Activated naive CD4-positive, alpha-beta T cell treated with Interleukin-2 at 50 U/mL for 16 hours (primary cell): ENCODE results near the gene PCLAF.
"Not testable (repeated sequence)": the region's sequence is repeated elsewhere in the genome, so short reads cannot be mapped to it uniquely, and the experiment has no call there.

Experiments
- DNase-seq: peaks from one replicate; pipeline ENCODE4 v3.0.0-alpha.2; 2020

Gene PCLAF

DNA sequence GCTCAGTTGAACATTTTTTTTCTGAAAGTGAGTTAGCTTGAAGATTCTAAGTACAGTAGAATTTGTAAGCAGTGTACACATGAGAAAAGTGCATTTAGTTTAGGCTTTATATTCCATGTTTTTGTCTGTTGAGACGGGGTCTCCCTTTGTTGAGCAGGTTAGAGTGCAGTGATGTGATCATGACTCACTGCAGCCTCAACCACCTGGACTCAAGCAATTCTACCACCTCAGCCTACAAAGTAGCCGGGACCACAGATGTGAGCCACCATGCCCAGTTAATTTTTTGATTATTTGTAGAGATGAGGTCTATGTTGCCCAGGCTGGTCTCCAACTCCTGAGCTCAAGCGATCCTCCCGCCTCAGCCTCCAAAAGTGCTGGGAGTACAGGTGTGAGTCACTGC lies 20.0 kb downstream of the PCLAF start:
- DNase-seq = no peak

DNA sequence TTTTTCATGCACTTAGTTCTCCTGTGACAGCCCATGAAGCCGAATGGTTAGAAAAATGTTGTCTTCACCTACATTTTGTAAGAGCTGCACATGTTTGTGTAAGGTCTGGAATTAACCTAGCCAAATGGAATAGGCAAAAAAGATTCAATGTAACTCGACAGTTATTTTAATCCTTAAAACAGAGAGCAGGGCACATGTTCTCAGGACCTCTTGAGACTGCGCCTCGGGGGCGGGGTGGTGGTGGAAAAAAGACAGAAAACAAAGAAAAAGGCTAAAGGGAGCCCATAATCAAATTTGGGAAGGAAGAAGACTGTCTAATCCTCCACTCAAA lies 24.6 kb downstream of the PCLAF start:
- DNase-seq = no peak

DNA sequence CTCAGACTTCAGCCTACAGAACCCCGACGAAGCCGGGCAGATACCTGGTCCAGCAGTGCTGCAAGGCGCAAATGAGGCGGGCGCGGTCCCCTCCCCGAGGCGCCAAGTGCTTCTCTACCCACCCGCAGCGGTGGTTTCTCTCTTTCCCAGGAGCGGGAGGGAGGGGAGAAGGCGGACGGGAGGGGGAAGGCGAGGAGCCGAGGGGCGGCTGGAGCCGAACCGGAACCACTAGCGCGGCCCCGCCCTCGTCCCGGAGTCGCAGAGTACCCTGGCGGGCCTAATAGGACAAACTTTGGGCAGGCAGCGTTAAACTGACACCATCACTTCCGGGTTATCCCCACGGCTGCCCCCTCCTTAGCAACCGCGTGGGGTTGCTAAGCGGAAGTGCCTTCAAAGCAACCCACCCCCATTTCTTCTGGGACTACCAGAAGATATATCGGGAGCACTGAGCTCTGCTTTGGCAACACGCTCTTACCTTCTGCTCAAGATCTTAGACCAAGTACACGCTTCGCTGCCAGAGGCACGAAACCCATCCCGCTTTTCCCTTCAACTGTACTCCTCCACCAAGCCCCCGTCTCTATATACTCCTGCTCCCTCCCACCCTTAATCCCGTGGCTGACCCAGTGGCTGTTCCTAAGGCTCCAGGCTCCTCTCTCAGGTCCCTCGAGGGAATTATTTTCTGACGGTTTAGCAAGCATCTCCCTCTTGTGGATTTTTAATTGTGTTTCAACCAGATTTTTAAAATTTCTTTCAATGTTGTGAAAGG lies 25.1 kb downstream of the PCLAF start, which contains the start of gene CSNK1G1:
CSNK1G1 (minus strand) TSS at position 230 of the 766 bp plus-strand sequence. CDS start 55,674 bp downstream, outside the sequence.
- peak; percentile 95 for DNase-seq

DNA sequence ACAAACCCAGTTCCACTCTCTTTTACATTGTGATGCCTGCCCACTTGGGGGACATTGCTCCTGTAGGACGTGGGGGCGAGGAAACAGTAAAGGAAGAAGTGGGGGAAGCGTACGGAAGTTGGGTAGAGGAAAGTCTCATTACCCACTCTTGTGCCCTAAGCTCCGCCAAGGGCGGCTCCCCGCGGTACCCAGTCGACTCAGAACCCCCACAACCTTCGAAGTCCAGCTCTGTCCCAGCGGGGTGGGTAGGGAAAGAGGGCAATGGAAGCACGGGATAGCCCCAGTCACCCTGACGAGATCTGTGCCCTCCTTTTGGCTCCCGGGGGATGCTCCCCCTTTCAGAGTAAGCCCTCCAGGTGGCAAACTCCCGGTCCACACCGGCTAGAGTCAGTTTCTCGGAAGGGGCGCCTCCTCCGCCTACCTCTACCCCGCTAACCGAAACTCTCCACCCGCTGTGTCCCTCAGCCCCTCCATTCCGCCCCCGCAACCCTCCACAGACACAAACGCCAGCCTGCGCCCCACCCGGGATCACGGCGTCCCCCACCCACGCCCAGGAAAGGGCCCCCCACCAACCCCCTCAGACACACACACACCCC lies 25.8 kb downstream of the PCLAF start:
- DNase-seq = peak; percentile 23

DNA sequence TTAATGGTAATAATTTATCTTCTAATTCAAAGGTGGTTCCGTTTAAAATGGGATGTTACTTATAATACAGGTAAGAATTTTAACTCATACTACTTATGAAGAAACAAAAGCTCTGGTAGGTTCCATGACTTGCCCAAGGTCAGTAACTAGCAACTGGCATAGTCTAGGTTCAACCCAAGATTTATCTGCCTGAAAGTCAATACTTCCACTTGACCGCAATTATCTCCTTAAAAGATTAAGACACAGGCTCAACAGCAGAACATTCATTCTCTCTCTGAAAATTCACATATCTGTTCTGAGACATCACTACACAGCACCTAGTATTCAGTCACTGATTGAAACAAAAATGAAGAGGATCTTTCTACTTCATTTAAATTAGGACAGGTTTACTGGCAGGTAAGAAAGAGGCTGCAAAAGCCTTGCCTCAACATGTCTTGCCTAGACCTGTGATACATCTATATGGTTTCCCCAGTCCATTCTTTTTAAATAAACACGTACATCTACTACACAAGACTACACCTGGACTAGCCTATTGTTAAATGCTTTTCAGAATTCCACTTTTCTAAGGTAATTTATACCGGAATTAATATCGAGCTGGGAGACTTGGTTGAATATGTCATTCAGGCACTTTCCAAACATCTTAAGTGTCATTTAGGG lies 26.4 kb downstream of the PCLAF start:
- no peak for DNase-seq

DNA sequence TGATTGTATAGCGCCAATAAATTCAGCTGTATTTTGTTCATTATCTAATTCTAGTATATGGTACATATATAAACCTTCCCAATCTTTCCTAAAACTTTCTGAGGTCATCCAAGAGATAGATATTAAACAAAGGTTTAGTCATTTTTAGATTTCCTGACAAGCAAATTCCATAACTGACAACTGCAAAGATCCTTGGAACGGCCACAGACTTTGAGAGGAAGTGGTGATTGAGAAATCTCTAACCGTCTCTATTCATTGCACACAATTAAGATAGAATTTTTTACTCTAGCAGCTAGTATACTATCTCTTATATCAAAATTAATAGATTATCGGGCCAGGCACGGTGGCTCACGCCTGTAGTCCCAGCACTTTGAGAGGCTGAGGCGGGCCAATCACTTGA lies 30.0 kb downstream of the PCLAF start:
- no peak for DNase-seq

DNA sequence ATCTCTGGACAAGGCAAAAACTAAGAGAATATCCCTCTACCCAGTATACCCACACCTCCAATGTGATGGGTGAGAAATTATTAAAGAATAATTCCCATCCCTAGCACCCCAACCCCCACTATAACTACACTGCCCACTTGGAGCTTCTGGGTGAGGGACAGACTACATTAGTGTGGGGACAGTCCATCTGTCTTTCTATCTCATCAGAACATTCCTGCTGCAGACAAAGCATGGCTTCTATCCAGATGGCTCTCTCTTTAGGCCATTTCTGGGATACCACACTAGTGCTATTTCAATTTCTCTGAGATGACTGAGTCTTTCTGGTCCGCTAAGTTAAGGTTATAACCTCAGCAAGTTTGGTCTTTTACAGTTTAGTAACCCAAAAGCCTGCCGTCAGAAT lies 31.9 kb downstream of the PCLAF start:
- no peak for DNase-seq

DNA sequence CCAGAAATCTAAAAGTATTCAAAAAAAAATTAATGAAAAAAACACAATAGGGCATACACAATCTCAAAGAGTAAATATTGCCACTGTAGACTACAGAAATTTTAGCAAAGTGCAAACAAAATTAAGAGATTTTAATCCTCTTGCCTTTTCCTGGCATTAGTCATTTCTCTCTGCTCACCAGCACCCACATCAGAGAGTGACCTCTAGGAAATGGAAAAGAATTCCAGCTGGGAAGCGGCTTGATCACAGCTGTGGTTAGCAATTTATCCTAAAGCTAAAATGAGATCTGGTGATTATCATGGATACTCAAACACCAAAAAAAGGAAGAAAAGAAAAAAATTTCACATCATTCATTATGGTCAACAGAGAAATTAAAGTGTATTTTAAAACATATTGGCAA lies 32.8 kb downstream of the PCLAF start:
- DNase-seq = no peak

DNA sequence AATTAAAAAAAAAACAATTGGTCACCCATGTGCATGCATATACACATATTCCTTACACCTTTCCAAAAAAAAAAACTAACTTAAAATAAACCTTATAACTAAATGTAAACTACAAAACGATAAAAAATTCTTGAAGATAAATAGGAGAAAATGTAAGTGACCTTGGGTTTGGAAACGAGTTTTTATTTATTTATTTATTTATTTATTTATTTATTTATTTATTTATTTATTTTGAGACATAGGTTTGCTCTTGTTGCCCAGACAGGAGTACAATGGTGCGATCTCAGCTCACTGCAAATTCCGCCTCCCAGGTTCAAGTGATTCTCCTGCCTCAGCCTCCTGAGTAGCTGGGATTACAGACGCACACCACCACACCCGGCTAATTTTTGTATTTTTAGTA lies 35.0 kb downstream of the PCLAF start:
- DNase-seq = not testable (repeated sequence)

DNA sequence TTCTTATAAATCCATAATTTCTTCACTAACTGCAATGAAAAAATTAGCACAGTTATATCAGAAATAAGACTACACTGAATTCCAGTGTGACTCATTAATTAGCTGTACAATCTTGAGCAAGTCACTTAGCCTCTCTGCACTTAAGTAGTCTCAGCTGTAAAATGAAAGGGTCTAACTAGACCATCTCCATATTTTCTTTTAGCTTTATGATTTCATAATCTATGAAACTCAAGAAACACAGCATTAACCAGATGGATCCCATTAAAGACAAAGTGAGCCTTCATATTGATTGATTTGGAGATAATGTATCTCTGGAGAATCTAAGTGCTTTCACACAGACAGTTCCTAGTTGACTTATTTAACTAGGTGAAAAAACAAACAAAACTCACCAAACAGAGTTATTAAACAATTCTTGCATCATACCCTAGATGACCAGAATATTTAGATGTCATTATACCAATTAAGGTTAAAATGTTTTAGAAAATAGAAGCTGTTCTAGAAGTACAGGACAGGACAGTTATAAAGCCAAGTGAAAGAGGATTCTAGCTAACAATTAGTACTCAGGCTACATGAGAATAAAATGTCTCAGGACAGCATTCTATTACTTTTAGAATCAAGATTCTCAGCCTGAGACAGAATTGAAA lies 36.5 kb downstream of the PCLAF start:
- DNase-seq = no peak

DNA sequence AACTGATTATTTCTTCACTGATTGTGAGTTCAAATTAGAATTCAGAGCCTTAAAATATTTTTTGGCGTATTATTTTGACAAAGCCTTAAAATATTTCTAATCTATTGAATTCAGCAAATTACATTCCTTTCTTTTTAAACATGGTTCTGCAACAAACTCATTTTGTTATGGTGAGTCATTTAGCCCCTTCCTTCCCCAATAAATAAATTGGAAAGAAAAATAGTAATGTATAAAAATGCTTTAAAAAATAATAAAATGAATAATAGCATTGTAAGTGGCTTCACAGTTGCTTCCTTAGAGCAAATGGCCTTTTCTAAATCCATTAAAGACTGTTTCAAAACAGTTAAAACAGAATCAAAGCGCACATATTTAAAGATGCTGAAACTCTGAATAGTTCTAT lies 37.4 kb downstream of the PCLAF start:
- no peak for DNase-seq

DNA sequence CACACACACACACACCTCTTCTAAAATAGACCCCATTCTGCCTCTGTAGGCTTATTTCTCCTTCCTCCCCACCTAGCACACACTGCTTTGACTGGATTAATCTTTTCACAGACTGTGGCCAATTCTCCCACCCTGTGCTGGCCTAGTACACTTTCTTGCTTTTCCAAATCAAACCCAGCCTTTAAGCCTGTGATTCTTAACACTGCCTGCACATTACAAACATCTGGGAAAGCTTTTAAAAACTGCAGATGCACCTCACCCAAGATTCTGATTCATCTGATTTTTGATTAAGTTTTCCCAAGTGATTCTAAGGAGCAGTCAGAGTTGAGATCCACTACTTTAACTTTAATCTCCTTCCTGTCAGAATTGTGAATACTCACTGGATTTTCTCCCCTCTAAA lies 38.0 kb downstream of the PCLAF start:
- no peak for DNase-seq

DNA sequence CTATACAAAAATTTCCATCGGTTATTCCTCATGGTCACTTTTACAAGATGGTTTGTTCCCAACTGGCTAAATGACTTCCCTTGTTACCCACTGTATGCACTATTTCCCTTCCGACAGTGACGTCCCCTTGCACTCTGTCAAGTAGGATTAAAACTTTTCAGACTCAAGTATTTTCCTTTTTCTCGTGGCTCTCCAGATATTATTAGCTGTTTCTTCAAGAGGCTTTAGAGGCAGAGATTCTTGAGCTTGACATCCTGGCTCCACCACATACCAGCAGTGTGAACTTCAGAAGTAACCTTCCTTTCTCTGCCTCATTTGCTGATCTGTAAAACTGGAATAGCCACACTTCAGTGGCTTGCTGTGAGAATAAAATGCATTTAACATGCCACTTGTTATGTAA lies 39.3 kb downstream of the PCLAF start:
- no peak for DNase-seq

DNA sequence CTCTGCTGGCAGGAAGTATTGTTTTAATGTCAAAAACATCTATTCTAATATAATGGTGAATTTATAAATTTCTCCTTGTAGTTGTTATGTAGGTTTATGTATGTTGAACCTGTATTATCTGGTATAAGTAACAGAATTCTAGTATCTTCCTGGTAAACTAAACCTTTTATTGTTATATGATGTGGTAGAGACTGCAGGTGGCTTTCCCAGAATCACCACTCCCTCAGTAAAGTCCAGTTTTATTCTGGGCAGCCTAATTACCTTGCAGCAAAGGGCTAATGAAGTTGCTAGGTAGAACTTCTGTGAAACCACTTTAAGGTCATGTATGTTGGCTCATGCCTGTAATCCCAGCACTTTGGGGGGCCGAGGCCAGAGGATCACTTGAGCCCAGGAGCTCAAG lies 40.9 kb downstream of the PCLAF start:
- DNase-seq = no peak

DNA sequence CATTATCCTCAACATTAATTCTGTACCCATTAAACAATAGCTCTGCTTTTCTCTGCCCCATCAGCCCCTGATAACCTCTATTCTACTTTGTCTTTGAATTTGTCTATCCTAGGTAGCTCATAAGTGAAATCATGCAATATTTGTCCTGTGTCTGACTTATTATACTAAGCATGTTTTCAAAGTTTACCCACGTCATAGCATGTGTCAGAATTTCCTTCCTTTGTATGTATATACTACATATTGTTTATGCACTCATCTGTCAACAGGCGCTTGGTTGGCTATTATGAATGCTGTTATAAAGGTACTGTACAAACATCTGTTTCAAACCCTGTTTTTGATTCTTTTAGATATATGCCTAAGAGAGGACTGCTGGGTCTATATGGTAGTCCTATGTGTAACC lies 43.5 kb downstream of the PCLAF start:
- DNase-seq = no peak

DNA sequence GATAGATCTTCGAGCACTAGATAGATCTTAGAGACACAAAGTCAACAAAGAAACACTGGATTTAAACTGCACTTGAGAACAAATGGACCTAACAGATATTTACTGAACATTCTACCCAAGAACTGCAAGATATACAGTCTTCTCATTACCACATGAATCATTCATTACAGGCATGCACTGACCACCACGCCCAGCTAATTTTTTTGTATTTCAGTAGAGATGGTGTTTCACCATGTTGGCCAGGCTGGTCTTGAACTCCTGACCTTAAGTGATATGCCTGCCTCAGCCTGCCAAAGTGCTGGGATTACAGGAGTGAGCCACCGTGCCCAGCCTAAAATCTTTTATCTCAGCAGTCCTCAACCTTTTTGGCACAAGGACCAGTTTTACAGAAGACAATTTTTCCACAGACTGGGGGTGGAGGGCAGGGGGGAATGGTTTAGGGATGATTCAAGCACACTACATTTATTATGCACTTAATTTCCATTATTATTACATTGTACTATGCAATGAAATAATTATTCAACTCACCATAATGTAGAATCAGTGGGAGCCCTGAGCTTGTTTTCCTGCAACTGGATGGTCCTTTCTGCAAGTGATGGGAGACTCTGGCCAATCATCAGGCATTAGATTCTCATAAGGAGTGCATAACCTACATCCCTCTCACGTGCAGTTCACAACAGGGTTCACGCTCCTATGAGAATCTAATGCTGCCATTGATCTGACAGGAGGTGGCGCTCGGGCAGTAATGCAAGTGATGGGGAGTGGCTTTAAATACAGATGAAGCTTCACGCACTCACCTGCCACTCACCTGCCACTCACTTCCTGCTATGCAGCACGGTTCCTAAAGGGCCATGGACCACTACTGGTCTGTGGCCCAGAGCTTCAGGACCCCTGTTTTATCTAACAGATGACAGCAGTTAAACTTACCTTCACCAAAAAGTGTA lies 47.0 kb downstream of the PCLAF start:
- peak; percentile 31 for DNase-seq

DNA sequence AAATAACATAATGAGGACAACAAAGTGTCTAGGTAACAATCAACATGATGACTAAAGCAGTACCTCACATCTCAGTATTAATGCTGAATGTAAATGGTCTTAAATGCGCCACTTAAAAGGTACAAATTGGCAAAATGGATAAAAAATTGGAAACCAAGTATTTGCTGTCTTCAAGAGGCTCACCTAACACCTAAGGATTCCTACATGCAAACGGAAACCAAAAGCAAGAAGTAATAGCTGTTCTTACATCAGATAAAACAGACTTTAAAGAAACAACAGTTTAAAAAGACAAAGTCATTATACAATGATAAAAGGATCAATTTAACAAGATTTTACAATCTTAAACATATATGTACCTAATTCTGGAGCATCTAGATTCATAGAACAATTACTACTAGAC lies 47.7 kb downstream of the PCLAF start:
- no peak for DNase-seq

DNA sequence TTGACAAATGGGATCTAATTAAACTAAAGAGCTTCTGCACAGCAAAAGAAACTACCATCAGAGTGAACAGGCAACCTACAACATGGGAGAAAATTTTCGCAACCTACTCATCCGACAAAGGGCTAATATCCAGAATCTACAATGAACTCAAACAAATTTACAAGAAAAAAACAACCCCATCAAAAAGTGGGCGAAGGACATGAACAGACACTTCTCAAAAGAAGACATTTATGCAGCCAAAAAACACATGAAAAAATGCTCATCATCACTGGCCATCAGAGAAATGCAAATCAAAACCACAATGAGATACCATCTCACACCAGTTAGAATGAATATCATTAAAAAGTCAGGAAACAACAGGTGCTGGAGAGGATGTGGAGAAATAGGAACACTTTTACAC lies 49.6 kb downstream of the PCLAF start:
- DNase-seq = not testable (repeated sequence)

DNA sequence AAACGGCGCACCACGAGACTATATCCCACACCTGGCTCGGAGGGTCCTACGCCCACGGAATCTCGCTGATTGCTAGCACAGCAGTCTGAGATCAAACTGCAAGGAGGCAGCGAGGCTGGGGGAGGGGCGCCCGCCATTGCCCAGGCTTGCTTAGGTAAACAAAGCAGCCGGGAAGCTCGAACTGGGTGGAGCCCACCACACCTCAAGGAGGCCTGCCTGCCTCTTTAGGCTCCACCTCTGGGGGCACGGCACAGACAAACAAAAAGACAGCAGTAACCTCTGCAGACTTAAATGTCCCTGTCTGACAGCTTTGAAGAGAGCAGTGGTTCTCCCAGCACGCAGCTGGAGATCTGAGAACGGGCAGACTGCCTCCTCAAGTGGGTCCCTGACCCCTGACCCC lies 54.3 kb downstream of the PCLAF start:
- not testable (repeated sequence) for DNase-seq

DNA sequence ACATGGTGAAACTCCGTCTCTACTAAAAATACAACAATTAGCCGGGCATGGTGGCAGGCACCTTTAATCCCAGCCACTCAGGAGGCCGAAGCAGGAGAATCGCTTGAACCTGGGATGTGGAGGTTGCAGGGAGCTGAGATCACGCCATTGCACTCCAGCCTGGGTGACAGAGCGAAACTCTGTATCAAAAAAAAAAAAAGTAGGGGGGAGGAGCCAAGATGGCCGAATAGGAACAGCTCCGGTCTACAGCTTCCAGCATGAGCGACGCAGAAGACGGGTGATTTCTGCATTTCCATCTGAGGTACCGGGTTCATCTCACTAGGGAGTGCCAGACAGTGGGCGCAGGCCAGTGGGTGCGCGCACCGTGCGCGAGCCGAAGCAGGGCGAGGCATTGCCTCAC lies 54.8 kb downstream of the PCLAF start:
- DNase-seq = not testable (repeated sequence)

DNA sequence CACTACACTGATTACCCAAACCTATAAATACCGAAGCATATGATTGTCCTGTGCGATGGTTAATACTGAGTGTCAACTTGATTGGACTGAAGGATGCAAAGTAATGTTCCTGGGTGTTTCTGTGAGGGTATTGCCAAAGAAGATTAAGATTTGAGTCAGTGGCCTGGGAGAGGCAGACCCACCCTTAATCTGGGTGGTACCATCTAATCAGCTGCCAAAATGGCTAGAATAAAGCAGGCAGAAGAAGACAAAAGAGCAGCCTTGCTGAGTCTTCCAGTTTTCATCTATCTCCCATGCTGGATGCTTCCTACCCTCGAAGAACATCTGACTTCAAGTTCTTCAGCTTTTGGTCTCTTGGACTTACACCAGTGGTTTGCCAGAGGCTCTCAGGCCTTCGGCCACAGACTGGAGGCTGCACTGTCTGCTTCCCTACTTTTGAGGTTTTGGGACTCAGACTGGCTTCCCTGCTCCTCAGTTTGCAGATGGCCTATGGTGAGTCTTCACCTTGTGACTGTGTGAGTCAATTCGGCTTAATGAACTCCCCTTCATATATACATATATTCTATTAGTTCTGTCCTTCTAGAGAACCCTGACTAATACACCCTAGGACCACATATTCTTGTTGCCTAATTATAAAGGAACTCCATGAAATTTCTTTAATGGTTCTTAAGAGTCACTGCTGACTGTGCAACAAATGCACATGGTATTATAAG lies 56.9 kb downstream of the PCLAF start:
- DNase-seq = no peak

DNA sequence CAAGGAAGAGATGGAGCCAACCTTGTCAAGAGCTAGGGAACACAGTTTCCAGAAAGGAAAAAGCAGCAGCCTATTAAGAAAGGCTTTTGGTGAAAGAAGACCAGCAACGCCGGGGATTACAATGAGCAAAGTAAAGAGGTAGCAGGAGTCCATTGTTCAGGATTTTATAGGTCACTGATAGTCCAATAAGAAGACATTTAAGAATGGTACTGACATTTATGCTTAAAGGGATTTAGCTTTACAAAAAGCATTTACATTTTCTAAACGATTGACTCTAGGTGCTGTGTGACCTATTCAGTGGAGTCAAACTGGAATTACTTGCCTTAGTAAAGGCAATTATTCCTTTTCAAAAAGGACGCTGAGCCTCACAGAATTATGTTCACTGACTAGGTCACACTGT lies 66.0 kb downstream of the PCLAF start:
- no peak for DNase-seq
